Measurements from ENCODE around the gene SHISA2. TPM values are rescaled to one million over a fixed set of nuclear protein-coding genes. Genes with fewer than 3 reads are reported as not detected.
A peak's percentile ranks its signal among the peaks of the same experiment; 100 is the strongest.
"Not testable (repeated sequence)": the region's sequence is repeated elsewhere in the genome, so short reads cannot be mapped to it uniquely, and the experiment has no call there.

Gene SHISA2
- total RNA-seq, 1 experiment from 2014 or later = 8.1 TPM

- H4K8ac ChIP-seq (replicated peaks; ENCODE audit: insufficient read length, low read depth, low read length); H4K5ac ChIP-seq (ENCODE audit: insufficient read length, low read depth, low read length); H4K20me1 ChIP-seq (ENCODE audit: control insufficient read depth, insufficient read depth, insufficient read length); H2AFZ ChIP-seq (ENCODE audit: low read length); DNase-seq; H3K18ac ChIP-seq (ENCODE audit: insufficient read length, low read depth, low read length); H2BK120ac ChIP-seq (ENCODE audit: low read depth, low read length, poor library complexity, severe bottlenecking); H3T11ph ChIP-seq (ENCODE audit: low read length); H3K9me3 ChIP-seq (ENCODE audit: control insufficient read depth, low read depth, low read length); H3K27ac ChIP-seq (ENCODE audit: insufficient read length, low read depth, low read length); H3K4me2 ChIP-seq (ENCODE audit: insufficient read depth, insufficient read length, low read length); H3K4ac ChIP-seq (ENCODE audit: low read depth, low read length); H4K91ac ChIP-seq (ENCODE audit: insufficient read length, low read depth, low read length); H3K23ac ChIP-seq (ENCODE audit: insufficient read length, low read depth, low read length); H3K36me3 Mint-ChIP-seq (ENCODE audit: insufficient read depth in 1 of 3, low read depth in 3 of 3); H3K14ac ChIP-seq (ENCODE audit: insufficient read depth, low read length); H3K9me3 Mint-ChIP-seq; H3K4me1 Mint-ChIP-seq; H3K79me1 ChIP-seq (ENCODE audit: insufficient read depth, low read depth, low read length, poor library complexity, severe bottlenecking); H3K79me2 ChIP-seq (ENCODE audit: insufficient read depth, low read length); H3K4me3 Mint-ChIP-seq; H3K27me3 Mint-ChIP-seq (ENCODE audit: low read depth); H2AK5ac ChIP-seq (ENCODE audit: insufficient read length, low read length); H3K23me2 ChIP-seq (ENCODE audit: insufficient read length, low read depth, low read length, poor library complexity, severe bottlenecking); H2BK15ac ChIP-seq (ENCODE audit: low read depth, low read length); H2BK20ac ChIP-seq (ENCODE audit: low read depth, low read length, poor library complexity, severe bottlenecking); H3K9ac ChIP-seq (ENCODE audit: extremely low read depth, insufficient read length, low read length); H3K27me3 ChIP-seq (ENCODE audit: insufficient read depth, low read length); H2BK5ac ChIP-seq (ENCODE audit: insufficient read length, low read length); H3K4me1 ChIP-seq (ENCODE audit: insufficient read depth, low read length); H2BK12ac ChIP-seq (ENCODE audit: insufficient read length, low read depth, low read length); H3K56ac ChIP-seq (ENCODE audit: insufficient read length, low read depth, low read length): not testable (repeated sequence)
- 0 out of 7 replicates have a peak overlapping the region, but pooled peaks of 1 of the 3 experiments have one; percentile 6 for H3K27ac Mint-ChIP-seq
- WGBS (ENCODE audit: extremely low coverage, insufficient read length, low lambda C conversion rate) = no CpG with 5 or more reads among the region's 2 CpGs
Observed at GRCh38 chr13:26068372-26068771, 16.6 kb upstream of the SHISA2 start.
